SU-DHL-6 (cell line): ENCODE data around the gene EIF4G1.
A peak's percentile ranks its signal among the peaks of the same experiment; 100 is the strongest.

Experiments
- H2AFZ ChIP-seq: fragments of 200-600 bp; sonication (generic); 2 replicates; pipeline ENCODE4 v1.6.1; 2014; ENCODE audit warnings: low read depth, mild to moderate bottlenecking, moderate library complexity, mixed read lengths, antibody characterized with exemption, low read length; ENCODE audit not compliant: severe bottlenecking
- H3F3A ChIP-seq: fragments of 200-600 bp; shearing (Covaris generic); 2 replicates; pipeline ENCODE4 v1.6.0; 2016; ENCODE audit warnings: antibody characterized with exemption, mild to moderate bottlenecking; ENCODE audit not compliant: insufficient read depth
- H3K27ac ChIP-seq: fragments of 200-600 bp; sonication (generic); 2 replicates; pipeline ENCODE4 v1.5.1; 2016; ENCODE audit warnings: low read depth, mild to moderate bottlenecking, low read length, moderate library complexity, mixed read lengths
- H3K27me3 ChIP-seq: fragments of 200-600 bp; sonication (generic), shearing (Covaris generic); 2 replicates; pipeline ENCODE4 v1.6.0; 2014; ENCODE audit warnings: mild to moderate bottlenecking, low read length
- H3K36me3 ChIP-seq: fragments of 200-600 bp; sonication (generic); 2 replicates; pipeline ENCODE4 v1.6.1; 2014; ENCODE audit warnings: mild to moderate bottlenecking, low read length, mixed read lengths
- H3K4me2 ChIP-seq: fragments of 300-600, 200-600 bp; shearing (Covaris generic), sonication (generic); 2 replicates; pipeline ENCODE4 v1.6.0; 2014; ENCODE audit warnings: low read length, low read depth, mild to moderate bottlenecking; ENCODE audit not compliant: poor library complexity, severe bottlenecking
- H3K4me3 ChIP-seq: fragments of 200-600 bp; sonication (generic); 2 replicates; pipeline ENCODE4 v1.5.1; 2014; ENCODE audit warnings: antibody characterized with exemption, low read length, mild to moderate bottlenecking, mixed read lengths; ENCODE audit not compliant: insufficient read depth, poor library complexity, severe bottlenecking
- H3K79me2 ChIP-seq: fragments of 200-600 bp; sonication (generic); 2 replicates; pipeline ENCODE4 v1.6.1; 2014; ENCODE audit warnings: mild to moderate bottlenecking, low read length, moderate library complexity; ENCODE audit not compliant: insufficient read depth
- H3K9ac ChIP-seq: fragments of 200-600 bp; sonication (generic); 2 replicates; pipeline ENCODE4 v1.7.0; 2014; ENCODE audit warnings: mild to moderate bottlenecking, low read length
- H3K9me2 ChIP-seq: fragments of 200-600 bp; sonication (generic); replicated peaks from 2 replicates; pipeline ENCODE4 v1.6.1; 2014; ENCODE audit warnings: low read length; ENCODE audit not compliant: insufficient read depth
- H3K9me3 ChIP-seq: fragments of 200-600 bp; sonication (generic); 2 replicates; pipeline ENCODE4 v1.6.1; 2014; ENCODE audit warnings: low read length, mixed read lengths; ENCODE audit not compliant: insufficient read depth
- H4K20me1 ChIP-seq: fragments of 200-600 bp; sonication (generic); 2 replicates; pipeline ENCODE4 v1.6.1; 2014; ENCODE audit warnings: low read depth, mild to moderate bottlenecking, antibody characterized with exemption, low read length, moderate library complexity, mixed read lengths
- EZH2phosphoT487 ChIP-seq: fragments of 200-600 bp; sonication (generic), shearing (Covaris generic); conservative IDR thresholded peaks from 2 replicates; pipeline ENCODE4 v1.6.1; 2018; ENCODE audit warnings: mild to moderate bottlenecking, antibody characterized with exemption, low read length, moderate library complexity, mixed read lengths
- TF ChIP-seq, protein P1 (sequence below): fragments of 200-600 bp; sonication (generic); IDR thresholded peaks from one replicate; pipeline ENCODE4 v1.5.1; 2017; ENCODE audit warnings: antibody characterized with exemption, mild to moderate bottlenecking, low read length, moderate library complexity; ENCODE audit not compliant: insufficient read depth, poor library complexity, severe bottlenecking

The EIF4G1 gene

DNA sequence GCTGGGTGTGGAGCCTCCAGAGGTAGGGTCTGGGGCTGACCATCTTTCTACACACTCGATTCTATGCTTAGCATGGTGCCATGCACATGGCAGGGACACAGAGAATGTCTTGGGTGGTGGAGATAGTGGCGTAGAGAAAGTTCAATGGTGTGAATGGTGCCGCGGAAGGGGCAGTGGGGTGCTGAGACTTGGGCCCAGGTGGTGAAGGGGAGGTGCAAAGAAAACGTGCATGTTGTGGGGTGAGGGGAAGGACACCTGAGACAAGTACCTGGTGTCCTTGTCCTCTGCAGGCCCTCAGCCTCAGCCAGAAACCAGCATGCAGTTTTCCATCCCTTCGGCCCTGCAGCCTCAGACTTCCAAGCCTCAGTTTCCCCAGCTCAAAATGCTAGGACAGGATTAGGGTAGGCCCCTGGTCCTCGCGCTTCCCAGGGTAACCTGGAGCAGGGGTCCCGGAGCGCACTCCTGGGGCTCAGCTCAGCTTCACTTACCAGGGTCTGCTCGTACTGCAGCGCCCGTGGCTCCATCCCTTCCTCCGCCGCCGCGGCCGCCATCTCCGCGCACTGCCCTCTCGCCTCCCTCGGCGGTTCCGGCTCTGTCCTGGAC lies 46.6 kb downstream of the EIF4G1 start:
- Histone ChIP-seq H3K27ac (no peak overlapping the region), H3K36me3 (peaks cover 5% of the 10 kb centered on the region; the same call in 1 of the 2 replicates), H3K27me3 (no peaks in the 10 kb centered on the region), H2AFZ (peak overlapping the region; percentile 86), H3F3A (no peaks in the 10 kb centered on the region), H3K4me3 (peak overlapping the region; percentile 71), H3K79me2 (peaks cover 20% of the 10 kb centered on the region), H3K9me2 (no peaks in the 10 kb centered on the region), H3K9ac (peak overlapping the region; percentile 75), H3K4me2 (peak overlapping the region; percentile 85), H3K9me3 (no peaks in the 10 kb centered on the region), H4K20me1 (no peaks in the 10 kb centered on the region; the same call in 1 of the 2 replicates)
- TF ChIP-seq, protein P1, sequence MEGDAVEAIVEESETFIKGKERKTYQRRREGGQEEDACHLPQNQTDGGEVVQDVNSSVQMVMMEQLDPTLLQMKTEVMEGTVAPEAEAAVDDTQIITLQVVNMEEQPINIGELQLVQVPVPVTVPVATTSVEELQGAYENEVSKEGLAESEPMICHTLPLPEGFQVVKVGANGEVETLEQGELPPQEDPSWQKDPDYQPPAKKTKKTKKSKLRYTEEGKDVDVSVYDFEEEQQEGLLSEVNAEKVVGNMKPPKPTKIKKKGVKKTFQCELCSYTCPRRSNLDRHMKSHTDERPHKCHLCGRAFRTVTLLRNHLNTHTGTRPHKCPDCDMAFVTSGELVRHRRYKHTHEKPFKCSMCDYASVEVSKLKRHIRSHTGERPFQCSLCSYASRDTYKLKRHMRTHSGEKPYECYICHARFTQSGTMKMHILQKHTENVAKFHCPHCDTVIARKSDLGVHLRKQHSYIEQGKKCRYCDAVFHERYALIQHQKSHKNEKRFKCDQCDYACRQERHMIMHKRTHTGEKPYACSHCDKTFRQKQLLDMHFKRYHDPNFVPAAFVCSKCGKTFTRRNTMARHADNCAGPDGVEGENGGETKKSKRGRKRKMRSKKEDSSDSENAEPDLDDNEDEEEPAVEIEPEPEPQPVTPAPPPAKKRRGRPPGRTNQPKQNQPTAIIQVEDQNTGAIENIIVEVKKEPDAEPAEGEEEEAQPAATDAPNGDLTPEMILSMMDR: no peak
- no peak for TF ChIP-seq EZH2phosphoT487

DNA sequence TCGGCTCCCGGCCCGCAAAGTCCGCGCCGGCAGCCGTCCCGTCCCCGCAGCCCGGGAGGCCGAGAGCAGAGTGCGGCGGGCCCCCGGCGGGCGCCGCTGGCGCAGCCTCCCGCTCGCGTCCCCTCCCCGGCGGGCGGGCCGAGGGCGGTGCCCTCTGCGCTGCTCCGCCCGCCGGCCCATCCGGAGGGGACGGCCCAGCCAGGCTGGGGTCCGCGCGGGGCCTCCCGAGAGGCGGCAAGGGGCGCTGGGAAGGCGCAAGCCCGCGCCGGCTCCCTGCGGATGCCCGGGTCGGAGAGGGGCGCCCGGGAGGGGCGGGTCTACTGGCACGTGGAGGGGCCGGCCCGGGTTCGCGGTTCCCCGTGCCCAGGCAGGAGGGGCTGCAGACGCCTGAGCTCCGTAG lies 47.1 kb downstream of the EIF4G1 start, which contains the start of the genes CLCN2 and POLR2H:
Gene CLCN2, minus strand, starts transcription at position 74 of the 400 bp plus-strand sequence. CDS start 126 bp downstream, outside the sequence.
Gene POLR2H, plus strand, starts transcription at position 179 of the 400 bp plus-strand sequence. CDS start 1,783 bp downstream, outside the sequence.
- peak within 1 kb of the TSS; percentile 83 for H3K27ac ChIP-seq
- peak within 1 kb of the TSS; percentile 89 for H2AFZ ChIP-seq
- H3K27me3 ChIP-seq: no peaks in the 10 kb centered on the region

DNA sequence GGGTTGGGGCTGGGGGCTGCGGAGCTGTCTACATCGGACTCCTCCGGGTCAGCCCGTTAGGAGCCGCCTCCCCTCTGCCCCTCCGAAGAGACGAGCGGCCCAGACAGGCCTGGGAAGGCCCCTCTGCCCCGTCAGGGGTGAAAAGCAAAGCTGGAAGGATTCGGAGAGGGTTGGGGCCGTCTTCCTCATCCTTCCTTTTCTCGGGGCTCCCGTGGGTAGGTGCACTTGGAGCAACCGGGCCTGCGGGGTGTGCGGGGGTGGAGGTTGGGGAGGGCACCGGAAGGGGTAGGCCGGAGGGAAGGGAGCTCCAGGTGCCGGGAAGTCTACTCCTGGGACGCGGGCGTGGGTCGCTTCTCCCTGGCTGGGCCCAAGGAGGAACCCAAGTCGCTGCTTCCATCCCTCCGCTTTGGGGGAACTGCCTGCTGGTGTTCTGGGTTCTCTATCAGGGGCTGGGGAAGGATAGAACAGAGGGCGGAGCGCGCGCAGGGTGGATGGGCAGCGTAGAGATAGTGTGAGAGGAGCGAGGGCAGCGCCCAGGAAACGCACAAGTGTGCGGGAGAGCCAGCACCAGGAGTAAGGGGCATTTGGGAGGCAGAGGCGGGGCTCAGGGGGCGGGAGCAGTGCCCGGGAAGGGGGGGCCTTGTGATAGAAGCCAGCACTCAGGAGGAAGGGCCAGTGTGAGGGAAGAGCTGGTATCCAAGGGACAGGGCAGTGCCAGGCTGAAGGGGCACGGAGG lies 47.7 kb downstream of the EIF4G1 start:
- Histone ChIP-seq H3K27me3 (no peaks in the 10 kb centered on the region), H3K9me2 (no peaks in the 10 kb centered on the region), H3K79me2 (peaks cover 20% of the 10 kb centered on the region), H3K4me2 (peak overlapping the region; percentile 85), H3K36me3 (peaks cover 11% of the 10 kb centered on the region; the same call in 1 of the 2 replicates), H4K20me1 (no peaks in the 10 kb centered on the region; the same call in 1 of the 2 replicates), H3K9me3 (no peaks in the 10 kb centered on the region), H3K9ac (peak overlapping the region; percentile 75), H3F3A (no peaks in the 10 kb centered on the region), H3K27ac (peak overlapping the region; percentile 83), H3K4me3 (peak overlapping the region; percentile 71), H2AFZ (peak overlapping the region; percentile 89)
- TF ChIP-seq EZH2phosphoT487: no peak
- TF ChIP-seq, protein P1: no peak

More for the DNA sequence above, 47.1 kb downstream of the EIF4G1 start, which contains the start of the genes CLCN2 and POLR2H:
- Histone ChIP-seq H3K79me2 (peaks cover 20% of the 10 kb centered on the region), H3K4me3 (peak within 1 kb of the TSS; percentile 71), H3K4me2 (peak within 1 kb of the TSS; percentile 85), H3K9ac (peak within 1 kb of the TSS; percentile 75), H3K9me3 (no peaks in the 10 kb centered on the region), H4K20me1 (no peaks in the 10 kb centered on the region; the same call in 1 of the 2 replicates), H3K9me2 (no peaks in the 10 kb centered on the region), H3K36me3 (peaks cover 5% of the 10 kb centered on the region; the same call in 1 of the 2 replicates), H3F3A (no peaks in the 10 kb centered on the region)
- TF ChIP-seq, protein P1: no peak
- no peak for TF ChIP-seq EZH2phosphoT487
